Stomach (tissue), 4 donors: ENCODE data around the gene CREBZF.

Experiments
- POLR2AphosphoS5 ChIP-seq, 3 donors: sonication (generic); formaldehyde crosslinking; IDR thresholded peaks; one replicate each; pipeline ENCODE4 v1.6.1; 2016; ENCODE audit warnings: antibody characterized with exemption in 3 of 3
- TF ChIP-seq, protein P1 (sequence below), 7 experiments: fragments of 450-650 bp in 4 of 7; fragments of 200-600 bp in 3 of 7; sonication (generic) in 3 of 7; IDR thresholded peaks; one replicate each; pipeline ENCODE4 v1.5.1; 2016 to 2019; ENCODE audit warnings: antibody characterized with exemption in 7 of 7, control low read depth in 2 of 7, mild to moderate bottlenecking in 1 of 7

DNA sequence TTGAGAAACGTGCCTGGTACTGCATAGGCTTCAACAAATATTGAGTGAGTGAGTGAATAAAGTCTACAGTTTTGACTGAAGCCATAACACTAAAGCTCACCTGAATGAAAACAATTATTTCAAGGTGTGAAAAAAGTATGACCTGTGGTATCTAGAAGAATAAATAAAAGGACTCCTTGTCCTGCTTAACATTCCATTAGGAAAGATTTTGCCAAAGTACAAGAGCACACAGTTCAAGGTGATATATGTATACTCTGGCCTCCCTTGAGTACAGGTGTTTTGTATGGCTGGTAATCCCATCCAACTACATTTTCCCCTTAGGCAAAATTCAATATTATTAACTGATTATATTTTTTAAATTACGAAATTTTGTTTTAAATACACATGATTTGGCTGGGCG is 1.8 kb upstream of the CREBZF start:
- TF ChIP-seq, protein P1, sequence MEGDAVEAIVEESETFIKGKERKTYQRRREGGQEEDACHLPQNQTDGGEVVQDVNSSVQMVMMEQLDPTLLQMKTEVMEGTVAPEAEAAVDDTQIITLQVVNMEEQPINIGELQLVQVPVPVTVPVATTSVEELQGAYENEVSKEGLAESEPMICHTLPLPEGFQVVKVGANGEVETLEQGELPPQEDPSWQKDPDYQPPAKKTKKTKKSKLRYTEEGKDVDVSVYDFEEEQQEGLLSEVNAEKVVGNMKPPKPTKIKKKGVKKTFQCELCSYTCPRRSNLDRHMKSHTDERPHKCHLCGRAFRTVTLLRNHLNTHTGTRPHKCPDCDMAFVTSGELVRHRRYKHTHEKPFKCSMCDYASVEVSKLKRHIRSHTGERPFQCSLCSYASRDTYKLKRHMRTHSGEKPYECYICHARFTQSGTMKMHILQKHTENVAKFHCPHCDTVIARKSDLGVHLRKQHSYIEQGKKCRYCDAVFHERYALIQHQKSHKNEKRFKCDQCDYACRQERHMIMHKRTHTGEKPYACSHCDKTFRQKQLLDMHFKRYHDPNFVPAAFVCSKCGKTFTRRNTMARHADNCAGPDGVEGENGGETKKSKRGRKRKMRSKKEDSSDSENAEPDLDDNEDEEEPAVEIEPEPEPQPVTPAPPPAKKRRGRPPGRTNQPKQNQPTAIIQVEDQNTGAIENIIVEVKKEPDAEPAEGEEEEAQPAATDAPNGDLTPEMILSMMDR (IDR thresholded peaks at IDR 0.05) = no peak
- TF ChIP-seq POLR2AphosphoS5 (IDR thresholded peaks at IDR 0.05) = no peak
